MM.1S (cell line): Measurements from ENCODE around the gene ARHGEF19.

Experiments used
- DNase-seq: peaks from one replicate; pipeline ENCODE4 v3.0.0-alpha.2; 2015
- H2AFZ ChIP-seq: fragments of 300-600 bp; sonication (generic); 2 replicates; pipeline ENCODE4 v1.6.0; 2016; ENCODE audit warnings: antibody characterized with exemption, low read length
- H3F3A ChIP-seq: fragments of 300-600 bp; sonication (generic); 2 replicates; pipeline ENCODE4 v1.6.1; 2016; ENCODE audit warnings: mild to moderate bottlenecking, antibody characterized with exemption, low read length, moderate library complexity, mixed read lengths; ENCODE audit not compliant: insufficient read depth
- H3K27ac ChIP-seq: fragments of 300-600 bp; sonication (generic); 2 replicates; pipeline ENCODE4 v1.5.1; 2016; ENCODE audit warnings: mild to moderate bottlenecking, low read length
- H3K27me3 ChIP-seq: fragments of 300-600 bp; sonication (generic); replicated peaks from 2 replicates; pipeline ENCODE4 v1.6.0; 2016; ENCODE audit warnings: low read length; ENCODE audit not compliant: insufficient read depth
- H3K36me3 ChIP-seq: fragments of 300-600 bp; sonication (generic); replicated peaks from 2 replicates; pipeline ENCODE4 v1.6.1; 2016; ENCODE audit warnings: mild to moderate bottlenecking, low read length, mixed read lengths; ENCODE audit not compliant: insufficient read depth
- H3K4me1 ChIP-seq: fragments of 300-600 bp; sonication (generic); 2 replicates; pipeline ENCODE4 v1.6.1; 2016; ENCODE audit warnings: low read length, mixed read lengths
- H3K4me2 ChIP-seq: fragments of 300-600 bp; sonication (generic); 2 replicates; pipeline ENCODE4 v1.6.0; 2016; ENCODE audit warnings: low read depth, low read length
- H3K4me3 ChIP-seq: fragments of 300-600 bp; sonication (generic); 2 replicates; pipeline ENCODE4 v1.5.1; 2016; ENCODE audit warnings: low read length, mixed read lengths
- H3K79me2 ChIP-seq: fragments of 300-600 bp; sonication (generic); 2 replicates; pipeline ENCODE4 v1.6.1; 2016; ENCODE audit warnings: mixed run types, low read length, mixed read lengths
- H3K9ac ChIP-seq: fragments of 300-600 bp; sonication (generic); 2 replicates; pipeline ENCODE4 v1.6.1; 2016; ENCODE audit warnings: low read length, mixed read lengths
- H3K9me2 ChIP-seq: fragments of 300-600 bp; sonication (generic); replicated peaks from 2 replicates; pipeline ENCODE4 v1.6.1; 2016; ENCODE audit warnings: mild to moderate bottlenecking, low read length, mixed read lengths; ENCODE audit not compliant: insufficient read depth
- H3K9me3 ChIP-seq: fragments of 300-600 bp; sonication (generic); replicated peaks from 2 replicates; pipeline ENCODE4 v1.6.1; 2016; ENCODE audit warnings: mild to moderate bottlenecking, low read length, mixed read lengths; ENCODE audit not compliant: insufficient read depth
- H4K20me1 ChIP-seq: fragments of 300-600 bp; sonication (generic); 2 replicates; pipeline ENCODE4 v1.6.1; 2016; ENCODE audit warnings: mild to moderate bottlenecking, low read length, moderate library complexity, mixed read lengths; ENCODE audit not compliant: insufficient read depth
- CTCF ChIP-seq: fragments of 300-600 bp; sonication (generic); IDR thresholded peaks from 2 replicates; pipeline ENCODE4 v1.5.1; 2016; ENCODE audit warnings: antibody characterized with exemption, low read length, mixed read lengths
- EZH2 ChIP-seq: fragments of 300-600 bp; sonication (generic); optimal IDR thresholded peaks from 2 replicates; pipeline ENCODE3; 2017; ENCODE audit warnings: low read depth, mild to moderate bottlenecking, antibody characterized with exemption, low read length, mixed read lengths
- EZH2phosphoT487 ChIP-seq: fragments of 300-600 bp; sonication (generic); IDR thresholded peaks from 2 replicates; pipeline ENCODE4 v1.6.1; 2018; ENCODE audit warnings: antibody characterized with exemption, low read length

The ARHGEF19 gene

GRCh38 chr1:16172964-16173446 is 39.4 kb downstream of the ARHGEF19 start:
- H4K20me1 ChIP-seq, result no peaks in the 10 kb centered on the region
- no peak for DNase-seq
- peaks cover 70% of the 10 kb centered on the region for H3K27me3 ChIP-seq
- H3K27ac ChIP-seq, result no peak overlapping the region
- H3K79me2 ChIP-seq, result no peaks in the 10 kb centered on the region
- no peak overlapping the region for H3K4me3 ChIP-seq
- H3K9me2 ChIP-seq, result no peaks in the 10 kb centered on the region
- H3K4me1 ChIP-seq, result no peaks in the 10 kb centered on the region
- no peak overlapping the region for H3K4me2 ChIP-seq
- TF ChIP-seq EZH2 (no peak), EZH2phosphoT487 (no peak), CTCF (no peak)
- no peaks in the 10 kb centered on the region for H3K36me3 ChIP-seq
- H2AFZ ChIP-seq, result no peak overlapping the region
- no peaks in the 10 kb centered on the region for H3K9me3 ChIP-seq
- no peak overlapping the region for H3K9ac ChIP-seq
- H3F3A ChIP-seq, result no peaks in the 10 kb centered on the region

- Histone ChIP-seq H3K9ac (no peak overlapping the region), H3K4me1 (no peaks in the 10 kb centered on the region)
Observed at GRCh38 chr1:16172218-16172830, 40.1 kb downstream of the ARHGEF19 start.

GRCh38 chr1:16171314-16172151 is 40.9 kb downstream of the ARHGEF19 start:
- H3K27me3 ChIP-seq, result peaks cover 55% of the 10 kb centered on the region
- H2AFZ ChIP-seq, result no peak overlapping the region
- TF ChIP-seq CTCF (no peak), EZH2phosphoT487 (no peak), EZH2 (no peak)
- H3K9me3 ChIP-seq, result no peaks in the 10 kb centered on the region
- H3F3A ChIP-seq, result no peaks in the 10 kb centered on the region
- no peak overlapping the region for H3K9ac ChIP-seq
- no peaks in the 10 kb centered on the region for H3K36me3 ChIP-seq
- H3K4me2 ChIP-seq, result no peak overlapping the region
- H3K27ac ChIP-seq, result no peak overlapping the region
- H3K9me2 ChIP-seq, result no peaks in the 10 kb centered on the region
- H3K4me3 ChIP-seq, result no peak overlapping the region
- no peaks in the 10 kb centered on the region for H3K79me2 ChIP-seq
- no peaks in the 10 kb centered on the region for H3K4me1 ChIP-seq
- H4K20me1 ChIP-seq, result no peaks in the 10 kb centered on the region
- no peak for DNase-seq

More at GRCh38 chr1:16172218-16172830, 40.1 kb downstream of the ARHGEF19 start:
- Histone ChIP-seq H3K4me2 (no peak overlapping the region), H3K27me3 (peaks cover 63% of the 10 kb centered on the region), H3K9me3 (no peaks in the 10 kb centered on the region), H4K20me1 (no peaks in the 10 kb centered on the region), H2AFZ (no peak overlapping the region), H3K36me3 (no peaks in the 10 kb centered on the region), H3K27ac (no peak overlapping the region), H3K9me2 (no peaks in the 10 kb centered on the region), H3F3A (no peaks in the 10 kb centered on the region), H3K79me2 (no peaks in the 10 kb centered on the region), H3K4me3 (no peak overlapping the region)
- no peak for TF ChIP-seq EZH2phosphoT487
- DNase-seq, result no peak
